Astrocyte (in vitro differentiated cells and primary cell): Measurements from ENCODE around the gene C1QTNF1. TPM values are rescaled to one million over a fixed set of nuclear protein-coding genes. Genes with fewer than 3 reads are reported as not detected.

Source experiments
- DNase-seq: peaks from one replicate; pipeline ENCODE4 v3.0.0-alpha.2; 2010; ENCODE audit warnings: low read depth
- FAIRE-seq: peaks from 2 replicates; lab custom pipeline; 2011; peaks lifted over from hg19 to GRCh38; lab: Jason Lieb, UNC
- H2AFZ ChIP-seq: 2 replicates; pipeline ENCODE4 v1.6.0; 2012; ENCODE audit warnings: low read depth, low read length, inconsistent platforms
- H3K27ac ChIP-seq: 2 replicates; pipeline ENCODE4 v1.5.1; 2011; ENCODE audit warnings: low read depth, low read length, inconsistent platforms
- H3K27me3 ChIP-seq: 2 replicates; pipeline ENCODE4 v1.6.0; 2011; ENCODE audit warnings: low read length, inconsistent platforms; ENCODE audit not compliant: insufficient read depth
- H3K36me3 ChIP-seq: 2 replicates; pipeline ENCODE4 v1.5.1; 2011; ENCODE audit warnings: low read length, inconsistent platforms; ENCODE audit not compliant: insufficient read depth
- H3K4me1 ChIP-seq: 2 replicates; pipeline ENCODE4 v1.5.1; 2011; ENCODE audit warnings: low read length, inconsistent platforms; ENCODE audit not compliant: insufficient read depth
- H3K4me2 ChIP-seq: 2 replicates; pipeline ENCODE4 v1.6.0; 2012; ENCODE audit warnings: low read length, inconsistent platforms
- H3K4me3 ChIP-seq: 2 replicates; pipeline ENCODE4 v1.5.1; 2011; ENCODE audit warnings: low read depth, mild to moderate bottlenecking, low read length, inconsistent platforms; ENCODE audit not compliant: insufficient read depth
- H3K79me2 ChIP-seq: 2 replicates; pipeline ENCODE4 v1.6.0; 2012; ENCODE audit warnings: mild to moderate bottlenecking, low read length, inconsistent platforms; ENCODE audit not compliant: insufficient read depth
- H3K9ac ChIP-seq: 2 replicates; pipeline ENCODE4 v1.6.0; 2012; ENCODE audit warnings: mild to moderate bottlenecking, low read length, inconsistent platforms
- H3K9me3 ChIP-seq: 2 replicates; pipeline ENCODE4 v1.5.1; 2012; ENCODE audit warnings: low read depth, mild to moderate bottlenecking, low read length, inconsistent platforms; ENCODE audit not compliant: insufficient read depth
- H4K20me1 ChIP-seq: 2 replicates; pipeline ENCODE4 v1.6.0; 2012; ENCODE audit warnings: low read length, inconsistent platforms; ENCODE audit not compliant: insufficient read depth
- H3K27ac Mint-ChIP-seq: one replicate; pipeline ENCODE4 v1.8.0; 2021; ENCODE audit warnings: mild to moderate bottlenecking, mixed read lengths; ENCODE audit not compliant: unreplicated experiment
- H3K27me3 Mint-ChIP-seq: one replicate; pipeline ENCODE4 v1.8.0; 2021; ENCODE audit warnings: low read depth, mixed read lengths; ENCODE audit not compliant: unreplicated experiment
- H3K36me3 Mint-ChIP-seq: one replicate; pipeline ENCODE4 v1.8.0; 2021; ENCODE audit warnings: low read depth, mixed read lengths; ENCODE audit not compliant: unreplicated experiment
- H3K4me1 Mint-ChIP-seq: one replicate; pipeline ENCODE4 v1.8.0; 2021; ENCODE audit warnings: low read depth, mixed read lengths; ENCODE audit not compliant: unreplicated experiment
- H3K4me3 Mint-ChIP-seq: one replicate; pipeline ENCODE4 v1.8.0; 2021; ENCODE audit warnings: mild to moderate bottlenecking, moderate library complexity, mixed read lengths; ENCODE audit not compliant: unreplicated experiment
- H3K9me3 Mint-ChIP-seq: one replicate; pipeline ENCODE4 v1.8.0; 2021; ENCODE audit warnings: mild to moderate bottlenecking, mixed read lengths; ENCODE audit not compliant: unreplicated experiment
- EZH2 ChIP-seq: IDR thresholded peaks from 2 replicates; pipeline ENCODE4 v1.6.1; 2012; ENCODE audit warnings: mild to moderate bottlenecking, low read length, inconsistent platforms; ENCODE audit not compliant: insufficient read depth
- total RNA-seq: library from RNA; stranded (reverse); gene quantifications from 2 replicates; pipeline ENCODE4 v1.2.1, GENCODE V29; 2021
- TF ChIP-seq, protein P1 (sequence below): IDR thresholded peaks from 2 replicates; pipeline ENCODE4 v1.5.1; 2011; ENCODE audit warnings: low read depth, mild to moderate bottlenecking, inconsistent platforms, low read length, moderate library complexity; ENCODE audit not compliant: insufficient read depth

The C1QTNF1 gene
- total RNA-seq, 1 donor from 2014 or later = 2.2 TPM

DNA sequence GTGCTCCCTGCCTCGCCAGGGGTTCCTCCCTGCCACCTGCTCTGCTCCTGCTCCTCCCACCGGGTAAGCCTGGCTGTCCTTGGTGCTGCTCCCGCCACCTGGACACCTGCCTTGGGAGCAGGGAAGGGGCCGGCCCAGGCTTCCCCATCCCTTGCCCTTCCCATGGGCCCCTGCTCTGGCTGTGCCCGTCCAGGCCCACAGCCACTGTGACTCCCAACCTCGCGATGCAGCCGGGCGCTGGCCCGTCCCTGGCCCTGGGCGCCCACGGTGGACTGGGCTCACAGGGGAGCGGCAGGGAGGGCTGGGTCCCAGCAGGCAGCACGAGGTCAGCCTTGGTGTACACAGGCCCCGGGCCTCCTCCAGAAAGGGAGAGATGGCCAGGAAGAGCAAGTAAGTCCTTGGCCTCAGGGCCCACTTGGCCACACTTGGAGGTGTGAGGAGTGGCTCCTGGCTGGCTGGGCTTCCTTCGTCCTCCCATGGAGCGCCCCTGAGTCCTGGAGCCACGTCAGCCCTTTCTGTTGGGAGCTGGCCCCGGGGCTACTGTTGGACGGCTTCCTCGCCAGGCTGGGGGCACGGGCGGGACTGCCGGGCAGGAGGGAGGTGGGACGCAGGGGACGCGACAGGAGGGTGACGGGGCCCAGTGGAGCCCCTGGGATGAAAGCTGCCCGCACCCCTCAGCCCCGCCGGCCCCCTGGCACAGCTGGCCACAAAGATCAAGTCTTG is 65.9 kb downstream of the C1QTNF1 start:
- Histone ChIP-seq H3K79me2 (no peaks in the 10 kb centered on the region), H3K27ac (no peak overlapping the region), H3K27me3 (no peaks in the 10 kb centered on the region), H3K4me1 (no peaks in the 10 kb centered on the region), H3K36me3 (no peaks in the 10 kb centered on the region), H3K4me3 (no peak overlapping the region), H3K9me3 (no peaks in the 10 kb centered on the region), H2AFZ (no peak overlapping the region), H3K9ac (no peak overlapping the region), H4K20me1 (peaks cover 12% of the 10 kb centered on the region), H3K4me2 (no peak overlapping the region)
- TF ChIP-seq, protein P1, sequence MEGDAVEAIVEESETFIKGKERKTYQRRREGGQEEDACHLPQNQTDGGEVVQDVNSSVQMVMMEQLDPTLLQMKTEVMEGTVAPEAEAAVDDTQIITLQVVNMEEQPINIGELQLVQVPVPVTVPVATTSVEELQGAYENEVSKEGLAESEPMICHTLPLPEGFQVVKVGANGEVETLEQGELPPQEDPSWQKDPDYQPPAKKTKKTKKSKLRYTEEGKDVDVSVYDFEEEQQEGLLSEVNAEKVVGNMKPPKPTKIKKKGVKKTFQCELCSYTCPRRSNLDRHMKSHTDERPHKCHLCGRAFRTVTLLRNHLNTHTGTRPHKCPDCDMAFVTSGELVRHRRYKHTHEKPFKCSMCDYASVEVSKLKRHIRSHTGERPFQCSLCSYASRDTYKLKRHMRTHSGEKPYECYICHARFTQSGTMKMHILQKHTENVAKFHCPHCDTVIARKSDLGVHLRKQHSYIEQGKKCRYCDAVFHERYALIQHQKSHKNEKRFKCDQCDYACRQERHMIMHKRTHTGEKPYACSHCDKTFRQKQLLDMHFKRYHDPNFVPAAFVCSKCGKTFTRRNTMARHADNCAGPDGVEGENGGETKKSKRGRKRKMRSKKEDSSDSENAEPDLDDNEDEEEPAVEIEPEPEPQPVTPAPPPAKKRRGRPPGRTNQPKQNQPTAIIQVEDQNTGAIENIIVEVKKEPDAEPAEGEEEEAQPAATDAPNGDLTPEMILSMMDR = no peak
- TF ChIP-seq EZH2 = no peak
- no peak for FAIRE-seq
- peaks cover 9% of the 10 kb centered on the region for H3K27me3 Mint-ChIP-seq
- H3K9me3 Mint-ChIP-seq = no peaks in the 10 kb centered on the region
- no peak for DNase-seq
- no peak overlapping the region for H3K4me3 Mint-ChIP-seq
- no peaks in the 10 kb centered on the region for H3K4me1 Mint-ChIP-seq
- H3K36me3 Mint-ChIP-seq = peaks cover 2% of the 10 kb centered on the region
- H3K27ac Mint-ChIP-seq = no peak overlapping the region

DNA sequence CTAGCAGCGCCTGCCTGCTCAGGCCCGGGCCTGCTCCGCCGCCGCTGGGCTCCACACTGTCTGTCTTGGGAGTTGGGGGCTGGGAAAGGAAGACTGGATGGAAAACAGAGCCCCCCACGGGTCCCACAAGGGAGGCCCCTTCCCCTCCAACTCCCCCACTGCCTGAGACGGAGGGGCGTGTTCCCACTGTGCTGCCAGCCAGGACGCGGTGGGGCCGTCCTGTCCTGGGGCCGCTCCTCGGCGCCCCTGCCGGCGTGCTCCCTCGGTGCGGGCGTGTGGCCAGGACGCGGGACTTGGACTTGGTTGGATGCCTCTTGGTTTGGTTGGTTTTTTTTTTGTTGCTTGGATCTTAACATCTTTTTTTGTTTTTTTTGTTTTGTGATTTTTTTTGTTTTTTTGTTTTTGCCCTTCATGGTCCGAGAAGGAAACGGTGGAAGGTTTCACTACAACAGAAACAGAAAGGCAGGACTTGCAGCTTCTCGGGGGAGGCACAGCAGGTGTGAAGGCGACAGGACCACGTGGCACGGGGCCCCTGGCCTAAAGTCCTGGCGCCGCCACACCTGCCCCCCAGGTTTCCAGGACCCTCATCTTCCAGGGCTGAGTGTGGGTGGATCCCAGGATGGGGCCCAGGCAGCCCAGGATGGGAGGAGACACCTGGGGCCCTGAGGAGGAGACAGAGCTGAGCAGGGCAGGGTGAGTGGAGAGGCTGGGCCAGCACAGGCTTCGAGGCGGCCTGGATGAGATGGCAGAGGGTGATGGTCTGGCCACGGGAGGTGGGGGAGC is 66.7 kb downstream of the C1QTNF1 start:
- Histone ChIP-seq H3K4me2 (no peak overlapping the region), H3K4me3 (no peak overlapping the region), H2AFZ (no peak overlapping the region), H3K27ac (no peak overlapping the region), H3K27me3 (no peaks in the 10 kb centered on the region), H3K9ac (no peak overlapping the region), H4K20me1 (peaks cover 12% of the 10 kb centered on the region), H3K9me3 (no peaks in the 10 kb centered on the region), H3K4me1 (no peaks in the 10 kb centered on the region), H3K79me2 (no peaks in the 10 kb centered on the region), H3K36me3 (no peaks in the 10 kb centered on the region)
- no peak overlapping the region for H3K27ac Mint-ChIP-seq
- no peak overlapping the region for H3K4me3 Mint-ChIP-seq
- no peaks in the 10 kb centered on the region for H3K4me1 Mint-ChIP-seq
- peak; percentile 4 for DNase-seq
- TF ChIP-seq, protein P1 = peak; percentile 10
- TF ChIP-seq EZH2 = no peak
- H3K9me3 Mint-ChIP-seq = no peaks in the 10 kb centered on the region
- H3K27me3 Mint-ChIP-seq = peaks cover 12% of the 10 kb centered on the region
- H3K36me3 Mint-ChIP-seq = peaks cover 2% of the 10 kb centered on the region
- FAIRE-seq = no peak
